Ishikawa (cell line): Measurements from ENCODE around the gene CORO1C.

ENCODE experiments used
- CREB1 ChIP-seq: IDR thresholded peaks from 2 replicates; pipeline ENCODE4 v1.6.1; 2012; ENCODE audit warnings: low read depth
- EGR1 ChIP-seq: IDR thresholded peaks from 2 replicates; pipeline ENCODE4 v1.6.1; 2012
- ZBTB7A ChIP-seq: IDR thresholded peaks from 2 replicates; pipeline ENCODE4 v1.6.1; 2012; ENCODE audit warnings: low read depth

DNA sequence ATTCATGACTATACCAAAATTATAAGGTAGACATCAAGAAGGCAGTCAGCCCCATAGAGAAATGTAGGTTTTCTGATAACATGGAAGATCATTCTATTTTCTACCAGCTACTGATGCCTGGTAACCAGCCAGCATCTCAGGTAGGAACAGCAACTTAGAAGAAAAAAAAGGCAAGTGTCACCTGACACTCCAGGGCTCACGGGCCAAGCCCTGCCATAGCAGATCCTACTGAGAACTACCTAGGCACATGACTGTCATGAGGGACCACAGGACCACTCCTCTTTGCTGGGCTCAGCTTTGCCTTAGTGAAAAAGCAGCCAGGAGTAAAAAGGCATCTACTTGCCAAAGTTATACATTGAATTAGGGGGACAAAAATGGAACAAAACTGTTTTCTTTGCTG, 33.4 kb downstream of the CORO1C start:
- TF ChIP-seq CREB1 = no peak
- TF ChIP-seq EGR1 = no peak
- no peak for TF ChIP-seq ZBTB7A
